Testis (tissue), 3 donors: ENCODE data around the gene TRIM28. TPM values are rescaled to one million over a fixed set of nuclear protein-coding genes. Genes with fewer than 3 reads are reported as not detected.
A peak's percentile ranks its signal among the peaks of the same experiment; 100 is the strongest.

Experiments
- DNase-seq: peaks from one replicate; pipeline ENCODE4 v3.0.0-alpha.2; 2019
- H3K27ac ChIP-seq, 2 donors: fragments of 200-600 bp; sonication (generic); one replicate each; pipeline ENCODE4 v1.5.1; 2019
- H3K27me3 ChIP-seq: fragments of 200-600 bp; sonication (generic); one replicate; pipeline ENCODE4 v1.5.1; 2019
- H3K36me3 ChIP-seq: fragments of 200-600 bp; sonication (generic); one replicate; pipeline ENCODE4 v1.5.1; 2017; ENCODE audit warnings: low read depth; ENCODE audit errors: missing control alignments
- H3K4me1 ChIP-seq: fragments of 200-600 bp; sonication (generic); one replicate; pipeline ENCODE4 v1.5.1; 2019
- H3K4me3 ChIP-seq, 2 donors: fragments of 200-600 bp; sonication (generic); one replicate each; pipeline ENCODE4 v1.5.1; 2017 to 2019
- H3K9me3 ChIP-seq: fragments of 200-600 bp; sonication (generic); one replicate; pipeline ENCODE4 v1.5.1; 2017
- CTCF ChIP-seq, 3 experiments: fragments of 450-650 bp in 2 of 3; fragments of 200-600 bp in 1 of 3; sonication (generic) in 1 of 3; IDR thresholded peaks; one replicate each; pipeline ENCODE4 v1.5.1; 2016 to 2019; ENCODE audit warnings: antibody characterized with exemption in 3 of 3, mild to moderate bottlenecking in 2 of 3, moderate library complexity in 1 of 3
- POLR2A ChIP-seq: fragments of 450-650 bp; IDR thresholded peaks from one replicate; pipeline ENCODE4 v1.6.1; 2017; ENCODE audit warnings: antibody characterized with exemption, mild to moderate bottlenecking, moderate library complexity
- WGBS, 2 donors: methylation state at CpG; one replicate each; pipeline ENCODE4 v1.1.5; 2018; 5-methylcytosine and 5-hydroxymethylcytosine counted together
- intact Hi-C: fragments of 100-400 bp; cut with DNase I; formaldehyde crosslinking; loops from one replicate; pipeline ENCODE4 v1.15.1; 2023; ENCODE audit warnings: low total_unique reads
- polyA plus RNA-seq: library from polyadenylated mRNA; stranded (reverse); fragments of 350-450 nt; fragmentation: Illumina TruSeq; extraction: RNeasy Lipid Tissue Mini Kit (QIAGEN cat#74804); gene quantifications from one replicate; pipeline ENCODE4 v1.2.3, GENCODE V29; 2014; ENCODE audit warnings: low read depth, low replicate concordance; ENCODE audit not compliant: insufficient read depth
- total RNA-seq, 2 donors: library from RNA; depleted of rRNA; stranded (reverse); fragments of >200 nt; gene quantifications; one replicate each; pipeline ENCODE4 v1.2.3, GENCODE V29; 2016

TRIM28 gene
- total and polyA plus RNA-seq, 3 donors from 2014 or later, result 415 to 694 (median 521) TPM

- DNase-seq, result no peak
- Histone ChIP-seq H3K4me1 (peaks cover 24% of the 10 kb centered on the region), H3K4me3 (no peak overlapping the region), H3K27me3 (no peaks in the 10 kb centered on the region), H3K36me3 (no peaks in the 10 kb centered on the region), H3K9me3 (no peaks in the 10 kb centered on the region), H3K27ac (no peak overlapping the region)
- intact Hi-C loops, result no loop called here
- TF ChIP-seq POLR2A (no peak), CTCF (IDR thresholded peaks at IDR 0.05) (no peak)
- 85 to 88% methylated on average over 16 to 25 of the region's 25 CpGs for WGBS, 2 donors
Observed at GRCh38 chr19:58516246-58516836, 27.5 kb upstream of the TRIM28 start.

- Histone ChIP-seq H3K36me3 (no peaks in the 10 kb centered on the region), H3K9me3 (no peaks in the 10 kb centered on the region), H3K27ac (no peak overlapping the region), H3K4me1 (peaks cover 19% of the 10 kb centered on the region), H3K27me3 (no peaks in the 10 kb centered on the region), H3K4me3 (no peak overlapping the region)
- DNase-seq, result no peak
- TF ChIP-seq POLR2A (no peak), CTCF (IDR thresholded peaks at IDR 0.05) (no peak)
- WGBS, 2 donors, result 89 to 95% methylated on average over 25 to 65 of the region's 65 CpGs
- intact Hi-C loops, result no loop called here
Observed at GRCh38 chr19:58516964-58517833, 26.7 kb upstream of the TRIM28 start.

GRCh38 chr19:58518256-58519086 lies 25.4 kb upstream of the TRIM28 start:
- H3K27me3 ChIP-seq, result no peaks in the 10 kb centered on the region
- TF ChIP-seq CTCF (IDR thresholded peaks at IDR 0.05), result peak in 2 of 3 experiments; percentile 20 to 50
- TF ChIP-seq POLR2A, result no peak
- peak overlapping the region; percentile 81 to 94 for H3K4me3 ChIP-seq
- H3K36me3 ChIP-seq, result no peaks in the 10 kb centered on the region
- H3K9me3 ChIP-seq, result no peaks in the 10 kb centered on the region
- H3K4me1 ChIP-seq, result peaks cover 19% of the 10 kb centered on the region
- intact Hi-C loops, result no loop called here
- 5 to 11% methylated on average over 16 to 22 of the region's 22 CpGs for WGBS, 2 donors
- DNase-seq, result no peak
- H3K27ac ChIP-seq, result peak overlapping the region; percentile 94 to 97

- WGBS, 2 donors, result 0 to 1% methylated on average over 11 to 12 of the region's 14 CpGs
- TF ChIP-seq POLR2A (no peak), CTCF (IDR thresholded peaks at IDR 0.05) (peak in 1 of 3 experiments; percentile 56)
- H3K27ac ChIP-seq, result peak overlapping the region; percentile 94 to 97
- DNase-seq, result peak; percentile 72
- intact Hi-C loops, result no loop called here
- no peaks in the 10 kb centered on the region for H3K27me3 ChIP-seq
- H3K4me1 ChIP-seq, result peaks cover 19% of the 10 kb centered on the region
- H3K36me3 ChIP-seq, result no peaks in the 10 kb centered on the region
- H3K9me3 ChIP-seq, result no peaks in the 10 kb centered on the region
- peak overlapping the region; percentile 81 to 94 for H3K4me3 ChIP-seq
Observed at GRCh38 chr19:58519087-58519354, 24.8 kb upstream of the TRIM28 start.
